Natural killer cell (primary cell): Measurements from ENCODE around the gene TP53BP2. TPM values are rescaled to one million over a fixed set of nuclear protein-coding genes. Genes with fewer than 3 reads are reported as not detected.
"Not testable (repeated sequence)": the region's sequence is repeated elsewhere in the genome, so short reads cannot be mapped to it uniquely, and the experiment has no call there.

Experiments
- ATAC-seq, 3 donors: fragments of 150-1000 bp in 2 of 3; fragments of 200-7000 bp in 1 of 3; cut with Tn5 transposase; 1 replicate in 1 of 3; 2 replicates in 2 of 3; pipeline ENCODE4 v1.10.0; 2021; ENCODE audit warnings: mild to moderate bottlenecking in 2 of 3, moderate library complexity in 2 of 3
- DNase-seq, 2 donors: peaks; one replicate each; pipeline versions ENCODE4 v3.0.0 to v3.0.0-alpha.2; 2013 to 2021; ENCODE audit warnings: mixed read lengths in 1 of 2
- H3K27ac ChIP-seq: one replicate; pipeline ENCODE4 v1.5.1; 2013; ENCODE audit warnings: mild to moderate bottlenecking, low read length
- H3K27me3 ChIP-seq: one replicate; pipeline ENCODE4 v1.6.1; 2013; ENCODE audit warnings: low read length; ENCODE audit not compliant: control insufficient read depth, insufficient read depth
- H3K36me3 ChIP-seq: one replicate; pipeline ENCODE4 v1.6.1; 2013; ENCODE audit warnings: low read length; ENCODE audit not compliant: control insufficient read depth, insufficient read depth
- H3K4me1 ChIP-seq: one replicate; pipeline ENCODE4 v1.6.1; 2013; ENCODE audit warnings: low read length; ENCODE audit not compliant: control insufficient read depth, insufficient read depth
- H3K4me3 ChIP-seq: one replicate; pipeline ENCODE4 v1.5.1; 2013; ENCODE audit warnings: low read length
- H3K9me3 ChIP-seq: one replicate; pipeline ENCODE4 v1.6.1; 2013; ENCODE audit warnings: low read length; ENCODE audit not compliant: control insufficient read depth, insufficient read depth
- H3K27ac Mint-ChIP-seq, 2 donors: one replicate each; pipeline ENCODE4 v1.8.0; 2022; ENCODE audit warnings: mild to moderate bottlenecking in 2 of 2, mixed read lengths in 2 of 2, moderate library complexity in 1 of 2
- H3K27me3 Mint-ChIP-seq, 2 donors: one replicate each; pipeline ENCODE4 v1.8.0; 2022; ENCODE audit warnings: low read depth in 2 of 2, mixed read lengths in 2 of 2
- H3K36me3 Mint-ChIP-seq: one replicate; pipeline ENCODE4 v1.8.0; 2022; ENCODE audit warnings: mixed read lengths
- H3K4me1 Mint-ChIP-seq, 2 donors: one replicate each; pipeline ENCODE4 v1.8.0; 2022; ENCODE audit warnings: mixed read lengths in 2 of 2
- H3K4me3 Mint-ChIP-seq: one replicate; pipeline ENCODE4 v1.8.0; 2022; ENCODE audit warnings: mild to moderate bottlenecking, moderate library complexity, mixed read lengths
- H3K9me3 Mint-ChIP-seq, 2 donors: one replicate each; pipeline ENCODE4 v1.8.0; 2022; ENCODE audit warnings: mixed read lengths in 2 of 2
- WGBS: methylation state at CpG from one replicate; pipeline ENCODE4 v1.1.7; 2013; ENCODE audit warnings: missing lambda C conversion rate; ENCODE audit not compliant: insufficient coverage; 5-methylcytosine and 5-hydroxymethylcytosine counted together
- intact Hi-C: fragments of 100-400 bp; cut with micrococcal nuclease; formaldehyde crosslinking; loops from one replicate; pipeline ENCODE4 v1.14.2; 2022
- total RNA-seq, 4 donors: library from RNA; stranded (reverse); fragments of 120-200 nt in 1 of 4; gene quantifications; one replicate each; pipeline versions ENCODE4 v1.2.3 to v1.2.4, GENCODE V29; 2013 to 2022
- TF ChIP-seq, protein P1 (sequence below): fragments of 200-600 bp; IDR thresholded peaks from one replicate; pipeline ENCODE4 v1.8.0; 2022; ENCODE audit warnings: antibody characterized with exemption

TP53BP2 gene
- total RNA-seq, 3 donors from 2014 or later (not counting 1 experiment from before 2014, with no cell fraction given): 69.7 to 93.7 (median 78.8) TPM

- TF ChIP-seq, protein P1, sequence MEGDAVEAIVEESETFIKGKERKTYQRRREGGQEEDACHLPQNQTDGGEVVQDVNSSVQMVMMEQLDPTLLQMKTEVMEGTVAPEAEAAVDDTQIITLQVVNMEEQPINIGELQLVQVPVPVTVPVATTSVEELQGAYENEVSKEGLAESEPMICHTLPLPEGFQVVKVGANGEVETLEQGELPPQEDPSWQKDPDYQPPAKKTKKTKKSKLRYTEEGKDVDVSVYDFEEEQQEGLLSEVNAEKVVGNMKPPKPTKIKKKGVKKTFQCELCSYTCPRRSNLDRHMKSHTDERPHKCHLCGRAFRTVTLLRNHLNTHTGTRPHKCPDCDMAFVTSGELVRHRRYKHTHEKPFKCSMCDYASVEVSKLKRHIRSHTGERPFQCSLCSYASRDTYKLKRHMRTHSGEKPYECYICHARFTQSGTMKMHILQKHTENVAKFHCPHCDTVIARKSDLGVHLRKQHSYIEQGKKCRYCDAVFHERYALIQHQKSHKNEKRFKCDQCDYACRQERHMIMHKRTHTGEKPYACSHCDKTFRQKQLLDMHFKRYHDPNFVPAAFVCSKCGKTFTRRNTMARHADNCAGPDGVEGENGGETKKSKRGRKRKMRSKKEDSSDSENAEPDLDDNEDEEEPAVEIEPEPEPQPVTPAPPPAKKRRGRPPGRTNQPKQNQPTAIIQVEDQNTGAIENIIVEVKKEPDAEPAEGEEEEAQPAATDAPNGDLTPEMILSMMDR: no peak
- intact Hi-C loops: no loop called here
- Histone ChIP-seq H3K9me3 (no peaks in the 10 kb centered on the region), H3K4me1 (peaks cover 8% of the 10 kb centered on the region), H3K36me3 (no peaks in the 10 kb centered on the region), H3K27me3 (no peaks in the 10 kb centered on the region), H3K4me3 (no peak overlapping the region), H3K27ac (no peak overlapping the region)
- no peaks in the 10 kb centered on the region for H3K9me3 Mint-ChIP-seq
- WGBS: 70% methylated on average over 14 of the region's 14 CpGs
- H3K4me3 Mint-ChIP-seq: no peak overlapping the region
- peaks cover 42 to 65% of the 10 kb centered on the region in 2 donors for H3K27me3 Mint-ChIP-seq
- no peak overlapping the region for H3K27ac Mint-ChIP-seq
- H3K4me1 Mint-ChIP-seq: no peaks in the 10 kb centered on the region
- H3K36me3 Mint-ChIP-seq: no peaks in the 10 kb centered on the region
- no peak for DNase-seq
- ATAC-seq: no peak
Measured at GRCh38 chr1:223870617-223871574, 25.1 kb upstream of the TP53BP2 start.

GRCh38 chr1:223864599-223865368, 19.0 kb upstream of the TP53BP2 start:
- DNase-seq, H3K27me3 ChIP-seq, intact Hi-C loops, H3K4me1 ChIP-seq, H3K9me3 ChIP-seq, H3K36me3 ChIP-seq, H3K4me1 Mint-ChIP-seq, H3K9me3 Mint-ChIP-seq, H3K36me3 Mint-ChIP-seq, H3K27ac Mint-ChIP-seq, H3K4me3 ChIP-seq, H3K4me3 Mint-ChIP-seq, H3K27ac ChIP-seq, ATAC-seq: not testable (repeated sequence)
- WGBS: 95% methylated on average over 17 of the region's 19 CpGs
- H3K27me3 Mint-ChIP-seq: peaks cover 32 to 51% of the 10 kb centered on the region in 2 donors

- H3K36me3 Mint-ChIP-seq: no peaks in the 10 kb centered on the region
- Histone ChIP-seq H3K9me3 (no peaks in the 10 kb centered on the region), H3K4me3 (no peak overlapping the region), H3K36me3 (no peaks in the 10 kb centered on the region), H3K4me1 (no peaks in the 10 kb centered on the region), H3K27me3 (no peaks in the 10 kb centered on the region), H3K27ac (no peak overlapping the region)
- 92% methylated on average over 17 of the region's 17 CpGs for WGBS
- H3K9me3 Mint-ChIP-seq: no peaks in the 10 kb centered on the region
- peaks cover 32 to 53% of the 10 kb centered on the region in 2 donors for H3K27me3 Mint-ChIP-seq
- TF ChIP-seq, protein P1: no peak
- no peak overlapping the region for H3K4me3 Mint-ChIP-seq
- ATAC-seq (no peak), DNase-seq (no peak)
- H3K27ac Mint-ChIP-seq: no peak overlapping the region
- intact Hi-C loops: no loop called here
- no peaks in the 10 kb centered on the region for H3K4me1 Mint-ChIP-seq
Measured at GRCh38 chr1:223864084-223864483, 18.3 kb upstream of the TP53BP2 start.

- H3K4me1 Mint-ChIP-seq: no peaks in the 10 kb centered on the region
Measured at GRCh38 chr1:223861904-223862303, 16.2 kb upstream of the TP53BP2 start.

More at GRCh38 chr1:223861904-223862303, 16.2 kb upstream of the TP53BP2 start:
- Histone ChIP-seq H3K27ac (no peak overlapping the region), H3K4me3 (no peak overlapping the region), H3K9me3 (no peaks in the 10 kb centered on the region), H3K27me3 (no peaks in the 10 kb centered on the region), H3K4me1 (no peaks in the 10 kb centered on the region), H3K36me3 (no peaks in the 10 kb centered on the region)
- H3K27me3 Mint-ChIP-seq: peaks cover 19 to 38% of the 10 kb centered on the region in 2 donors
- DNase-seq (no peak), ATAC-seq (no peak)
- WGBS: no CpG with 5 or more reads among the region's 1 CpG
- TF ChIP-seq, protein P1: no peak
- H3K9me3 Mint-ChIP-seq: no peaks in the 10 kb centered on the region
- H3K4me3 Mint-ChIP-seq: no peak overlapping the region
- no peaks in the 10 kb centered on the region for H3K36me3 Mint-ChIP-seq
- intact Hi-C loops: no loop called here
- H3K27ac Mint-ChIP-seq: no peak overlapping the region
